ENCODE data around the gene TEX13C. TPM values are rescaled to one million over a fixed set of nuclear protein-coding genes. Genes with fewer than 3 reads are reported as not detected.

TEX13C gene
- polyA plus RNA-seq, 6 donors from 2014 or later, result not detected

- no peaks in the 10 kb centered on the region for H3K4me1 Mint-ChIP-seq
- ATAC-seq (ENCODE audit: low read depth in 2 of 2) (no peak), DNase-seq (no peak)
- no peaks in the 10 kb centered on the region for H3K27me3 Mint-ChIP-seq
- no peak overlapping the region for H3K4me3 Mint-ChIP-seq
- H3K27ac Mint-ChIP-seq, result no peak overlapping the region
- H3K9me3 Mint-ChIP-seq, result peaks cover 0 to 3% (median 0%) of the 10 kb centered on the region in 7 donors
- H3K36me3 Mint-ChIP-seq, result no peaks in the 10 kb centered on the region
These were observed 6.9 kb downstream of the TEX13C start for GRCh38 chrX:125326599-125326998.

- Mint-ChIP-seq H3K9me3 (peaks cover 0 to 3% (median 0%) of the 10 kb centered on the region in 7 donors), H3K36me3 (no peaks in the 10 kb centered on the region), H3K4me3 (no peak overlapping the region), H3K27me3 (no peaks in the 10 kb centered on the region), H3K27ac (no peak overlapping the region), H3K4me1 (no peaks in the 10 kb centered on the region)
- no peak for ATAC-seq (ENCODE audit: low read depth in 2 of 2)
- no peak for DNase-seq
These were observed 8.2 kb downstream of the TEX13C start for GRCh38 chrX:125327891-125328290.

- Mint-ChIP-seq H3K4me3 (no peak overlapping the region), H3K9me3 (peaks cover 0 to 2% (median 0%) of the 10 kb centered on the region in 7 donors), H3K36me3 (no peaks in the 10 kb centered on the region), H3K4me1 (no peaks in the 10 kb centered on the region), H3K27ac (no peak overlapping the region), H3K27me3 (no peaks in the 10 kb centered on the region)
- DNase-seq (no peak), ATAC-seq (ENCODE audit: low read depth in 2 of 2) (no peak)
These were observed 13.9 kb downstream of the TEX13C start for GRCh38 chrX:125333583-125333982.

- Mint-ChIP-seq H3K9me3 (peaks cover 0 to 8% (median 0%) of the 10 kb centered on the region in 7 donors), H3K36me3 (no peaks in the 10 kb centered on the region), H3K4me1 (no peaks in the 10 kb centered on the region), H3K27ac (no peak overlapping the region), H3K27me3 (no peaks in the 10 kb centered on the region), H3K4me3 (no peak overlapping the region)
- no peak for ATAC-seq (ENCODE audit: low read depth in 2 of 2)
- DNase-seq, result no peak
These were observed 20.8 kb downstream of the TEX13C start for GRCh38 chrX:125340490-125340889.

- Mint-ChIP-seq H3K27ac (no peak overlapping the region), H3K9me3 (peaks cover 0 to 12% (median 4%) of the 10 kb centered on the region in 7 donors), H3K4me3 (no peak overlapping the region), H3K36me3 (no peaks in the 10 kb centered on the region), H3K27me3 (no peaks in the 10 kb centered on the region), H3K4me1 (no peaks in the 10 kb centered on the region)
- DNase-seq, result no peak
- ATAC-seq (ENCODE audit: low read depth in 2 of 2), result no peak
These were observed 54.5 kb downstream of the TEX13C start for GRCh38 chrX:125374169-125374568.
